ENCODE measurements around the gene RALGDS. TPM values are rescaled to one million over a fixed set of nuclear protein-coding genes. Genes with fewer than 3 reads are reported as not detected.

RALGDS gene
- total and polyA plus RNA-seq, 2 experiments from 2014 or later: 8.6 to 20.3 TPM

DNA sequence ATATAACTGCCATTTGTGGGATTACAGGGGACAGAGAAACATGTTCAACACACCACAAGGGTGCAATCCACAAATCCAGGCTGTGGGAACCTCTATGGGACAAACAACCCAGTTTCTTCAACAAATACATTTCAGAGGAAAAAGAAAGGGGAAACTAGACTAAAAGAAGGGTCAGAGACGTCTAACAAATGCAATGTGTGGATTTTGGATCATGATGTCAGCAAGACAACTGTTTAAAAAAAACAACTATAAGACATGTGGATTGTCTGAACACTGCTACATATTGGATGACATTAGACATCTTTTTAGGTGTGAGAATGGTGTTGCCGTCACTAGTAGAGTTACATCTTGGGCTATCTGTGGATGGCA, 3.9 kb upstream of the RALGDS start:
- Histone ChIP-seq H3K36me3 (ENCODE audit: insufficient read depth) (no peaks in the 10 kb centered on the region), H3K4me3 (no peak overlapping the region), H3K9me2 (ENCODE audit: insufficient read depth) (no peaks in the 10 kb centered on the region), H3K79me2 (replicated peaks; ENCODE audit: insufficient read depth) (no peaks in the 10 kb centered on the region), H4K20me1 (replicated peaks; ENCODE audit: insufficient read depth) (peaks cover 6% of the 10 kb centered on the region; the same call in 1 of the 2 replicates), H3K27ac (ENCODE audit: low read depth) (no peak overlapping the region), H3K27me3 (ENCODE audit: insufficient read depth) (peaks cover 16% of the 10 kb centered on the region; the same call in 1 of the 2 replicates), H3K4me2 (no peak overlapping the region), H3K4me1 (ENCODE audit: insufficient read depth) (no peaks in the 10 kb centered on the region), H3F3A (replicated peaks; ENCODE audit: low read depth) (no peaks in the 10 kb centered on the region), H2AFZ (no peak overlapping the region)
- peaks cover 6% of the 10 kb centered on the region for H3K4me1 Mint-ChIP-seq
- no peaks in the 10 kb centered on the region; the same call in 2 of the 3 replicates for H3K36me3 Mint-ChIP-seq (ENCODE audit: low read depth)
- no peak overlapping the region for H3K27ac Mint-ChIP-seq
- ATAC-seq (no peak), DNase-seq (ENCODE audit: low spot score) (no peak)
- no peaks in the 10 kb centered on the region for H3K9me3 Mint-ChIP-seq
- TF ChIP-seq NANOG (IDR thresholded peaks at IDR 0.05; ENCODE audit: borderline replicate concordance) (no peak), ZNF114 (CRISPR knock-in tag; IDR thresholded peaks at IDR 0.05) (no peak), EZH2 (IDR thresholded peaks at IDR 0.05; ENCODE audit: low read depth, unreplicated experiment) (no peak), STAT1 (IDR thresholded peaks at IDR 0.05; ENCODE audit: unreplicated experiment) (no peak), CTCF (conservative IDR thresholded peaks at IDR 0.05; ENCODE audit: low read depth in 2 of 2) (no peak), CREB1 (CRISPR knock-in tag; IDR thresholded peaks at IDR 0.05; ENCODE audit: low read depth) (no peak), ZNF462 (CRISPR knock-in tag; IDR thresholded peaks at IDR 0.05) (no peak), EZH2phosphoT487 (IDR thresholded peaks at IDR 0.05; ENCODE audit: unreplicated experiment) (no peak), ZNF331 (CRISPR knock-in tag; IDR thresholded peaks at IDR 0.05; ENCODE audit: low read depth) (no peak), POLR2AphosphoS5 (IDR thresholded peaks at IDR 0.05; ENCODE audit: low read depth) (no peak), REST (IDR thresholded peaks at IDR 0.05; ENCODE audit: unreplicated experiment) (no peak), JUNB (IDR thresholded peaks at IDR 0.05; ENCODE audit: unreplicated experiment) (no peak)
- TF ChIP-seq, protein P1, sequence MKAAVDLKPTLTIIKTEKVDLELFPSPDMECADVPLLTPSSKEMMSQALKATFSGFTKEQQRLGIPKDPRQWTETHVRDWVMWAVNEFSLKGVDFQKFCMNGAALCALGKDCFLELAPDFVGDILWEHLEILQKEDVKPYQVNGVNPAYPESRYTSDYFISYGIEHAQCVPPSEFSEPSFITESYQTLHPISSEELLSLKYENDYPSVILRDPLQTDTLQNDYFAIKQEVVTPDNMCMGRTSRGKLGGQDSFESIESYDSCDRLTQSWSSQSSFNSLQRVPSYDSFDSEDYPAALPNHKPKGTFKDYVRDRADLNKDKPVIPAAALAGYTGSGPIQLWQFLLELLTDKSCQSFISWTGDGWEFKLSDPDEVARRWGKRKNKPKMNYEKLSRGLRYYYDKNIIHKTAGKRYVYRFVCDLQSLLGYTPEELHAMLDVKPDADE (IDR thresholded peaks at IDR 0.05): no peak
- H3K4me3 Mint-ChIP-seq: no peak overlapping the region
- H3K27me3 Mint-ChIP-seq (ENCODE audit: insufficient read depth, low read depth, poor library complexity): peaks cover 31% of the 10 kb centered on the region
